ENCODE results near the gene UBE2L5. TPM values are rescaled to one million over a fixed set of nuclear protein-coding genes. Genes with fewer than 3 reads are reported as not detected.

Gene UBE2L5
- total and polyA plus RNA-seq, 2 of the 8 experiments (the other 6 are each of a cell fraction or from before 2014, with no cell fraction given), result not detected

DNA sequence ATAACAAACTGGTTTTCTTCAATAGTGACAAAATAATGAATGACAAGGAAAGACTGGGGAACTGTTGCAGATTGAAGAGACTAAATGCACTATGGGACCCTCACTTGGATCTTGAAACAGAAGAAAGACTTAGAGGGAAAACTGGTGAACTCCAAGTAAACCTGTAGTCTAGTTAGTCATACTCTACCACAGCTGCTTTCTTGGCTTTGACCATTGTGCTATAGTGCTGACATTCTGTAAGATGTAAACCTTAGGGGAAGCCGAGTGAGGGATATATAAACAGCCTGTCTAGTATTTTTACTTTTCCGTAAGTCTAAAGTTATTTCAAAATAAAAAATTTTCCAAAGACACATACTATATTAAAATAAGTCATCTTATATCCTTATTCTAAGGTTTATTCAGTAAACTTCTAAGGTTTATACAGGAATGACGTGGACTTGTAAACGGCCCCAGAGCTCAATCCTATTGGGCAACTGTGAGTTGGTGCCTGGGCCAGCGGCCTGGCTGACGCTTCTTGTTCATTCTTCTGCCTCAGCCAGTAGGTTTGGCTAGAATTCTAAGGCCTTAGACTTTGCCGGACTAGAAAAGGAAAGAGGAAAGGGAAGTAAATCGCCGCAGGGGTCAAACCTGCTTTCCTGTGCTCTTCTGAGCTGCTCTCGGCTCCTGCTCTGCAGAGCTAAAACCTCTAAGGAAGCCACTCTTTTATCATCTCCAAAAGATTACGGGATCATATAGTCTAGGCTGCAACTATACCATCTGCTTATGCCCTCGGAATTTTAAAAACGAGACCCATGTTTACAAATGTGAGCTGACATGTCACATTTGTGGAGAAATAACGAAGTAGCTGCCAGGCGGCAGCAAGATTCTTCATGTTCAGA, 33.6 kb upstream of the UBE2L5 start:
- Histone ChIP-seq H3K4me3 (ENCODE audit: extremely low read depth in 1 of 4, insufficient read depth in 2 of 4, low read depth in 3 of 4, low read length in 4 of 4) (no peak overlapping the region), H3K4me1 (replicated peaks in 1 of 4; ENCODE audit: control insufficient read depth in 3 of 4, insufficient read depth in 4 of 4, low read length in 3 of 4) (no peaks in the 10 kb centered on the region), H4K5ac (ENCODE audit: insufficient read length, low read depth, low read length) (no peak overlapping the region), H2BK20ac (ENCODE audit: low read length) (no peak overlapping the region), H2BK12ac (ENCODE audit: low read depth, low read length) (no peak overlapping the region), H2BK15ac (ENCODE audit: low read length) (no peak overlapping the region), H3K4me2 (ENCODE audit: insufficient read depth in 1 of 2, low read depth in 2 of 2, low read length in 2 of 2) (no peak overlapping the region), H3K23me2 (ENCODE audit: low read depth, low read length) (no peaks in the 10 kb centered on the region), H3K79me2 (ENCODE audit: control insufficient read depth in 1 of 2, insufficient read depth in 2 of 2, low read length in 2 of 2) (no peaks in the 10 kb centered on the region), H2AK5ac (ENCODE audit: low read depth, low read length) (no peak overlapping the region), H3K14ac (ENCODE audit: insufficient read length) (no peak overlapping the region), H4K8ac (ENCODE audit: extremely low read depth, insufficient read depth, low read length) (no peak overlapping the region), H4K20me1 (replicated peaks in 1 of 2; ENCODE audit: control insufficient read depth in 1 of 2, insufficient read depth in 2 of 2, low read length in 2 of 2) (no peaks in the 10 kb centered on the region), H3K18ac (ENCODE audit: extremely low read depth, low read length) (no peak overlapping the region), H3K23ac (ENCODE audit: insufficient read length) (no peak overlapping the region), H2BK120ac (replicated peaks; ENCODE audit: low read depth, low read length) (no peak overlapping the region), H2AFZ (ENCODE audit: low read length) (peak overlapping the region; percentile 72; the same call in 1 of the 2 replicates), H3K9ac (replicated peaks in 1 of 4; ENCODE audit: extremely low read depth in 1 of 4, low read depth in 3 of 4, low read length in 3 of 4) (no peak overlapping the region), H3K56ac (replicated peaks; ENCODE audit: insufficient read length, low read depth, low read length) (no peak overlapping the region), H3K4ac (replicated peaks; ENCODE audit: insufficient read length, low read depth, low read length) (no peak overlapping the region), H3K79me1 (ENCODE audit: low read depth, low read length) (no peaks in the 10 kb centered on the region; the same call in 1 of the 2 replicates), H2BK5ac (ENCODE audit: low read depth, low read length) (no peak overlapping the region), H3K9me3 (ENCODE audit: insufficient read depth in 2 of 2, low read depth in 1 of 2, low read length in 1 of 2) (no peaks in the 10 kb centered on the region), H3K27ac (ENCODE audit: low read depth, low read length) (no peak overlapping the region), H3K27me3 (replicated peaks in 1 of 4; ENCODE audit: control insufficient read depth in 3 of 4, extremely low read depth in 1 of 4, insufficient read depth in 3 of 4, low read length in 3 of 4) (no peaks in the 10 kb centered on the region), H4K91ac (replicated peaks; ENCODE audit: insufficient read length, low read length) (no peak overlapping the region), H3K36me3 (ENCODE audit: control insufficient read depth in 2 of 4, insufficient read depth in 4 of 4, low read length in 3 of 4) (no peaks in the 10 kb centered on the region)
- WGBS, 2 experiments (ENCODE audit: extremely low coverage in 1 of 2, insufficient coverage in 1 of 2, insufficient read length in 1 of 2, insufficient replicate concordance in 2 of 2, low coverage in 1 of 2, low lambda C conversion rate in 2 of 2, missing lambda C conversion rate in 1 of 2), result 81% methylated on average over 15 of the region's 15 CpGs; no CpG with 5 or more reads in 1 of the 2 experiments
- CTCF ChIA-PET (ENCODE audit: partially characterized antibody), result interaction anchor here (0.6 to 1.0 kb wide), 3 partner anchors 9 to 490 kb away, joined by 3 read pairs; no protein-coding TSS in a partner anchor
- FAIRE-seq (no peak), DNase-seq (ENCODE audit: low read depth in 1 of 2, low spot score in 2 of 2) (no peak)
- TF ChIP-seq HDAC6 (IDR thresholded peaks at IDR 0.05; ENCODE audit: low read depth, low read length), result no peak
- TF ChIP-seq SAP30 (IDR thresholded peaks at IDR 0.05; ENCODE audit: insufficient read depth, insufficient replicate concordance, low read length), result no peak
- no peak for TF ChIP-seq SIX5 (IDR thresholded peaks at IDR 0.05; ENCODE audit: low read depth, low read length)
- TF ChIP-seq, protein P1, sequence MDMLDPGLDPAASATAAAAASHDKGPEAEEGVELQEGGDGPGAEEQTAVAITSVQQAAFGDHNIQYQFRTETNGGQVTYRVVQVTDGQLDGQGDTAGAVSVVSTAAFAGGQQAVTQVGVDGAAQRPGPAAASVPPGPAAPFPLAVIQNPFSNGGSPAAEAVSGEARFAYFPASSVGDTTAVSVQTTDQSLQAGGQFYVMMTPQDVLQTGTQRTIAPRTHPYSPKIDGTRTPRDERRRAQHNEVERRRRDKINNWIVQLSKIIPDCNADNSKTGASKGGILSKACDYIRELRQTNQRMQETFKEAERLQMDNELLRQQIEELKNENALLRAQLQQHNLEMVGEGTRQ (IDR thresholded peaks at IDR 0.05; ENCODE audit: low read length), result no peak
- TF ChIP-seq TAF1 (IDR thresholded peaks at IDR 0.05; ENCODE audit: low read depth, low read length), result no peak
- TF ChIP-seq CBX5 (IDR thresholded peaks at IDR 0.05; ENCODE audit: low read depth, low read length), result no peak
- no peak for TF ChIP-seq EP300 (IDR thresholded peaks at IDR 0.05; ENCODE audit: borderline replicate concordance in 1 of 2, low read depth in 2 of 2, low read length in 2 of 2)
- no peak for TF ChIP-seq HDAC2 (IDR thresholded peaks at IDR 0.05; ENCODE audit: borderline replicate concordance in 1 of 2, low read depth in 2 of 2, low read length in 2 of 2)
- POLR2A ChIA-PET (ENCODE audit: partially characterized antibody), result interaction anchor here (0.8 kb wide), 1 partner anchor 12 kb away, joined by 3 read pairs; no protein-coding TSS in a partner anchor

Measured in H1 (cell line).